GM12864 (cell line): ENCODE results near the gene CTTNBP2NL.

Source experiments
- DNase-seq: peaks from one replicate; pipeline ENCODE4 v3.0.0-alpha.2; 2011; ENCODE audit warnings: low read depth
- H3K4me3 ChIP-seq: 2 replicates; pipeline ENCODE4 v1.5.1; 2011; ENCODE audit warnings: mild to moderate bottlenecking, low read depth, low read length, control low read depth
- CTCF ChIP-seq: IDR thresholded peaks from 2 replicates; pipeline ENCODE4 v1.5.1; 2011; ENCODE audit warnings: low read depth, mild to moderate bottlenecking, moderate library complexity, low read length, control low read depth, inconsistent platforms; ENCODE audit errors: missing control alignments

CTTNBP2NL gene

GRCh38 chr1:112373806-112374205 is 22.2 kb upstream of the CTTNBP2NL start:
- no peak for TF ChIP-seq CTCF
- no peak overlapping the region for H3K4me3 ChIP-seq
- no peak for DNase-seq

- H3K4me3 ChIP-seq = no peak overlapping the region
- DNase-seq = no peak
- TF ChIP-seq CTCF = no peak
Measured at GRCh38 chr1:112375701-112376100, 20.3 kb upstream of the CTTNBP2NL start.

- no peak for TF ChIP-seq CTCF
- no peak overlapping the region for H3K4me3 ChIP-seq
- DNase-seq = no peak
Measured at GRCh38 chr1:112380356-112380755, 15.7 kb upstream of the CTTNBP2NL start.

- no peak for TF ChIP-seq CTCF
- H3K4me3 ChIP-seq = no peak overlapping the region
- no peak for DNase-seq
Measured at GRCh38 chr1:112381324-112382076, 14.5 kb upstream of the CTTNBP2NL start.

- no peak for TF ChIP-seq CTCF
- H3K4me3 ChIP-seq = no peak overlapping the region
- no peak for DNase-seq
Measured at GRCh38 chr1:112383759-112384370, 12.1 kb upstream of the CTTNBP2NL start.

- H3K4me3 ChIP-seq = no peak overlapping the region
- no peak for TF ChIP-seq CTCF
- no peak for DNase-seq
Measured at GRCh38 chr1:112386024-112386723, 9.8 kb upstream of the CTTNBP2NL start.
